HFF-Myc (cell line): Measurements from ENCODE around the gene CD200R1L.
"Not testable (repeated sequence)": the region's sequence is repeated elsewhere in the genome, so short reads cannot be mapped to it uniquely, and the experiment has no call there.

Experiments used
- DNase-seq: peaks from one replicate; pipeline ENCODE4 v3.0.0-alpha.2; 2011; ENCODE audit warnings: low read depth; ENCODE audit errors: extremely low read depth
- H3K4me3 ChIP-seq: replicated peaks from 2 replicates; pipeline ENCODE4 v1.5.1; 2011; ENCODE audit warnings: low read depth, mild to moderate bottlenecking, control low read depth, low read length
- TF ChIP-seq, protein P1 (sequence below): IDR thresholded peaks from 2 replicates; pipeline ENCODE4 v1.5.1; 2012; ENCODE audit warnings: mild to moderate bottlenecking, low read depth, low read length, control low read depth; ENCODE audit errors: missing control alignments

The CD200R1L gene

DNA sequence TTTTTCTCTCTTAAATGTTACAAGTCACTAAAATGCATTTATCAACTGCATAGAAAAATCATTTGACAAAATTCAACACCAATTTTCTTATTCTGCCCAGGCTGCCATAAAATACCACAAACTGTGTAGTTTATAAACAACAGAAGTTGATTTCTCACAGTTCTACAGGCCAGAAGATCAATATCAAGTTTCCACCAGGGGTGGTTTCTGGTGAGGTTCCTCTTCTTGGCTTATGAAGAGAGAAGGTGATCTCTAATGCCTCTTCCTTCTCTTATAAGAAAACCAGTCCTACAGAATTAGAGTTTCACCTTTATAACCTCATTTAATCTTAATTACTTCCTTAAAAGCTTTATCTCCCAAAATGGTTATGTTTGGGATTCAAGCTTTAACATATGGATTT lies 10.9 kb upstream of the CD200R1L start:
- H3K4me3 ChIP-seq = no peak overlapping the region
- TF ChIP-seq, protein P1, sequence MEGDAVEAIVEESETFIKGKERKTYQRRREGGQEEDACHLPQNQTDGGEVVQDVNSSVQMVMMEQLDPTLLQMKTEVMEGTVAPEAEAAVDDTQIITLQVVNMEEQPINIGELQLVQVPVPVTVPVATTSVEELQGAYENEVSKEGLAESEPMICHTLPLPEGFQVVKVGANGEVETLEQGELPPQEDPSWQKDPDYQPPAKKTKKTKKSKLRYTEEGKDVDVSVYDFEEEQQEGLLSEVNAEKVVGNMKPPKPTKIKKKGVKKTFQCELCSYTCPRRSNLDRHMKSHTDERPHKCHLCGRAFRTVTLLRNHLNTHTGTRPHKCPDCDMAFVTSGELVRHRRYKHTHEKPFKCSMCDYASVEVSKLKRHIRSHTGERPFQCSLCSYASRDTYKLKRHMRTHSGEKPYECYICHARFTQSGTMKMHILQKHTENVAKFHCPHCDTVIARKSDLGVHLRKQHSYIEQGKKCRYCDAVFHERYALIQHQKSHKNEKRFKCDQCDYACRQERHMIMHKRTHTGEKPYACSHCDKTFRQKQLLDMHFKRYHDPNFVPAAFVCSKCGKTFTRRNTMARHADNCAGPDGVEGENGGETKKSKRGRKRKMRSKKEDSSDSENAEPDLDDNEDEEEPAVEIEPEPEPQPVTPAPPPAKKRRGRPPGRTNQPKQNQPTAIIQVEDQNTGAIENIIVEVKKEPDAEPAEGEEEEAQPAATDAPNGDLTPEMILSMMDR = no peak
- no peak for DNase-seq

DNA sequence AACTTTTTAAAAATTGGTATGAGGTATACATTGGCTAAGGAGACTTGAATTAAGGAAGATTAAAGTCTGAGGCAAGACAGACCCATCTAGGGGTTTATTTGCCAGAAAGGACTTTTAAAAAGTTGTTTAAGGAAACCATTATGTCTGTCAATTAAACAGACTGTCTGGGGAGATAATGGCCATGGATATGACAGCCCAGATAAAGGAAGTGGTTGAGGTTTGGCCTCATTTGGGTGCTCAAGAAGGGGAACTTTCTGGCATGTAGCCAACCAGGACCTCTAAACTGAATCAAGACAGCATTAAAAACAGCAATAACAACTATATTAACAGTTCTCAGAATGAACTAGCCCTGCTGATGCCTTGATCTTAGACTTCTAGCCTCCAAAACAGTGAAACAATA lies 9.9 kb upstream of the CD200R1L start:
- TF ChIP-seq, protein P1 = no peak
- H3K4me3 ChIP-seq = no peak overlapping the region
- DNase-seq = no peak

DNA sequence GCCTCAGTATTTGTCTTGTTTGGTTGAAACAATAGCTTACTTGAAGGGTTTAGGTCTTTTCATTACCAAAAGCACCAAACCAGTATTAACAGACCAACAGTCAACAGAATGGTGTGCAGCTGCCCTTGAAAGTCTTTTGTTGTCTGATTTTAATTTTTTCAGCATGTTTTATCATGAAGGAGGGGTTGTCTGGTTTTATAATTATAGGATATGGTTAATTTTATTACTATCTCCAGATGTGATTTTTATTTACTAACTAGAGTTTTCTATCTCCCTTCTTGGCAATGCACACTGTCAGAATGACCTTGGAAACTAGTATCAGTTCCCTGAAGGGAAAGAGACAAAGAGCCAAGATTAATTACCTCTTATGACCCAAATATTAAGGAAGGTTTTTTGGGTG lies 9.2 kb upstream of the CD200R1L start:
- no peak for DNase-seq
- TF ChIP-seq, protein P1 = no peak
- H3K4me3 ChIP-seq = no peak overlapping the region

DNA sequence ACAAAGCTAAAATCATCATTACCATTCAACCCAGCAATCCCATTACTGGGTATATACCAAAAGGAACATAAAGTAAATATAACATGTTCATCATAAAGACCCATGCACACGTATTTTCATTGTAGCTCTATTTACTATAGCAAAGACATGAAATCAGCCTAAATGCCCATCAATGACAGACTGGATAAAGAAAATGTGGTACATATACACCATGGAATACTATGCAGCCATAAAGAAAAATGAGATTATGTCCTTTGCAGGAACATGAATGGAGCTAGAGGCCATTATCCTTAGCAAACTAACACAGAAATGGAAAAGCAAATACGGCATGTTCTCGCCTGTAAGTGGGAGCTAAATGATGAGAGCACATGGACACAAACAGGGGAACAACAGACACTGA lies 8.4 kb upstream of the CD200R1L start:
- DNase-seq, H3K4me3 ChIP-seq: not testable (repeated sequence)

DNA sequence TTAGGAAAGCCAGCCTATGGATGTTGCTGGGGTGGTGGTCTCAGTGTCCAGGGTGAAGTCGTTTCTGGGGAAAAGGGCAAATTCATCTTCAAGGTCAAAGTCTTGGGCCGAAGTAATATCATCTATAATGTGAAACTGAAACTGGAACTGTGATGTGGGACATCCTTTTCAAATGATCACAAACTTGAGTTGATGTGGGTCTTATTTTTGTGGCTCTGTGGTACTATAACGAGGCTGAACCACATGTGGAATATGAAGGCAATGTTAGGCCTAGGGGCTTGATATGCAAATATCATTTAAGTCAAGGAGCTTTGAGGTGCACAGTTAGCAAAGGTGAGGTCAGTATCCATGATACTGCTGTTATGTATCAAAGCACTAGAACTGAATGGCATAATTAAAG lies 1.5 kb upstream of the CD200R1L start:
- no peak for DNase-seq
- TF ChIP-seq, protein P1 = no peak
- H3K4me3 ChIP-seq = no peak overlapping the region

DNA sequence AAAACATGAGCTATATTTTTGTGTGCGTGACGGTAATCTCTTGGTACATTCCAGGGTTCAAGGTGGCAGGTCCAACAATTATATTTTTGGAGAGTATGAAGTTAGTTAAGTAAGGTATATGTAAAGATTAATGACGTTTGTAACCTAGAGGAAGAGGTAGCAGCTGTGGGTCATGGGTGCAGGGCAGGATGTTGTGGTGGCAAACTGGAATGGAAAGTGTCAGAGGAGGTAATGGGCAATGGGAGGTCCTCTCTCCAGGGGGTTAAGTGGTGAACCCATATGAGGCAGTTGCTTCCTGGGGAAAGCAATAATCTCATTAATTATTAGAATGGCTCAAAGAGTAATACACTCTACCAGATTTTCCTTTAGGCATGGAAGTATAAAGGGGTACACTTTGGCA lies 1.0 kb upstream of the CD200R1L start:
- DNase-seq = no peak
- TF ChIP-seq, protein P1 = no peak

DNA sequence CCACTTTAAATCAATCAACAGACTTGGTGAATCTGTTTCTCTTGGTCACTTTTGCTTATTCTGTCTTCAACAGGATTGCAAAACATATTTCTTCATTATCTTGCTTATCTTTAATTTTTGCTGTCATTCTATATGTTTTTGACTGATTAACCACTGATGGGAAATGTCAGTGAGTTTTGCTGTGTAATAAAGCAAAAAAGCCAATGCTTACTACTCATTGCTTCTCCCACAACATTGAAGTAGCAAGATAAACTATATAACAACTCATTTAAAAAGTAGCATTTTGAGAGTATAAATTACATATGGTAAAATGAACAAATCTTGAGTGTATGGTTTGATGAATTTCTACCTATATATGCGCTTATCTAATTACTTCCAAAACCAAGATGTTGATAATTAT lies 892 bp downstream of the CD200R1L start:
- DNase-seq = no peak
- no peak overlapping the region for H3K4me3 ChIP-seq

More for the DNA sequence above, 1.0 kb upstream of the CD200R1L start:
- H3K4me3 ChIP-seq = no peak overlapping the region

More for the DNA sequence above, 892 bp downstream of the CD200R1L start:
- TF ChIP-seq, protein P1 = no peak
